HL-60 (cell line): ENCODE results near the gene ARAF.

ENCODE experiments used
- TF ChIP-seq, protein P1 (sequence below): IDR thresholded peaks from one replicate; pipeline ENCODE4 v1.5.1; 2011; ENCODE audit warnings: low read length, control low read depth, inconsistent platforms; ENCODE audit not compliant: insufficient read depth
- TF ChIP-seq, protein P2 (sequence below): IDR thresholded peaks from 2 replicates; pipeline ENCODE4 v1.6.1; 2012; ENCODE audit warnings: low read depth; ENCODE audit not compliant: insufficient replicate concordance

DNA sequence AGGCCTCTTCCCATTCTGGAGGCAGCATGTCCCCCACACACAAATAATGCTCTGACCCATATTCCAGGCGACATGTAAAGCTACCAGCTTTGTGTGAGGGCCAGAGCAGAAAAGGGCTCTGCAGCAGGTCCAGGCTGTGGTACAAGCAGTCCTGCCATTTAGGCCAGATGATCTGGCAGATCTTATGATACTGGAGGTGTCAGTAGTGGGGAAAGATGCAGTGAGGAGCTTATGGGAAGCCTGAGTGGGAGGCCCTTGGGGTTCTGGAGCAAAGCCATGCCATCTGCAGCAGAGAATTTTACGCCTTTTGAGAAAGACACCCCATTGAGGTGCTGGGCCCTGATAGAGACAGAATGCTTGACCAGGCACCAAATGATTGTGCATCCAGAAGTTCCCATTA lies 50.9 kb downstream of the ARAF start:
- TF ChIP-seq, protein P1, sequence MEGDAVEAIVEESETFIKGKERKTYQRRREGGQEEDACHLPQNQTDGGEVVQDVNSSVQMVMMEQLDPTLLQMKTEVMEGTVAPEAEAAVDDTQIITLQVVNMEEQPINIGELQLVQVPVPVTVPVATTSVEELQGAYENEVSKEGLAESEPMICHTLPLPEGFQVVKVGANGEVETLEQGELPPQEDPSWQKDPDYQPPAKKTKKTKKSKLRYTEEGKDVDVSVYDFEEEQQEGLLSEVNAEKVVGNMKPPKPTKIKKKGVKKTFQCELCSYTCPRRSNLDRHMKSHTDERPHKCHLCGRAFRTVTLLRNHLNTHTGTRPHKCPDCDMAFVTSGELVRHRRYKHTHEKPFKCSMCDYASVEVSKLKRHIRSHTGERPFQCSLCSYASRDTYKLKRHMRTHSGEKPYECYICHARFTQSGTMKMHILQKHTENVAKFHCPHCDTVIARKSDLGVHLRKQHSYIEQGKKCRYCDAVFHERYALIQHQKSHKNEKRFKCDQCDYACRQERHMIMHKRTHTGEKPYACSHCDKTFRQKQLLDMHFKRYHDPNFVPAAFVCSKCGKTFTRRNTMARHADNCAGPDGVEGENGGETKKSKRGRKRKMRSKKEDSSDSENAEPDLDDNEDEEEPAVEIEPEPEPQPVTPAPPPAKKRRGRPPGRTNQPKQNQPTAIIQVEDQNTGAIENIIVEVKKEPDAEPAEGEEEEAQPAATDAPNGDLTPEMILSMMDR: no peak
- TF ChIP-seq, protein P2, sequence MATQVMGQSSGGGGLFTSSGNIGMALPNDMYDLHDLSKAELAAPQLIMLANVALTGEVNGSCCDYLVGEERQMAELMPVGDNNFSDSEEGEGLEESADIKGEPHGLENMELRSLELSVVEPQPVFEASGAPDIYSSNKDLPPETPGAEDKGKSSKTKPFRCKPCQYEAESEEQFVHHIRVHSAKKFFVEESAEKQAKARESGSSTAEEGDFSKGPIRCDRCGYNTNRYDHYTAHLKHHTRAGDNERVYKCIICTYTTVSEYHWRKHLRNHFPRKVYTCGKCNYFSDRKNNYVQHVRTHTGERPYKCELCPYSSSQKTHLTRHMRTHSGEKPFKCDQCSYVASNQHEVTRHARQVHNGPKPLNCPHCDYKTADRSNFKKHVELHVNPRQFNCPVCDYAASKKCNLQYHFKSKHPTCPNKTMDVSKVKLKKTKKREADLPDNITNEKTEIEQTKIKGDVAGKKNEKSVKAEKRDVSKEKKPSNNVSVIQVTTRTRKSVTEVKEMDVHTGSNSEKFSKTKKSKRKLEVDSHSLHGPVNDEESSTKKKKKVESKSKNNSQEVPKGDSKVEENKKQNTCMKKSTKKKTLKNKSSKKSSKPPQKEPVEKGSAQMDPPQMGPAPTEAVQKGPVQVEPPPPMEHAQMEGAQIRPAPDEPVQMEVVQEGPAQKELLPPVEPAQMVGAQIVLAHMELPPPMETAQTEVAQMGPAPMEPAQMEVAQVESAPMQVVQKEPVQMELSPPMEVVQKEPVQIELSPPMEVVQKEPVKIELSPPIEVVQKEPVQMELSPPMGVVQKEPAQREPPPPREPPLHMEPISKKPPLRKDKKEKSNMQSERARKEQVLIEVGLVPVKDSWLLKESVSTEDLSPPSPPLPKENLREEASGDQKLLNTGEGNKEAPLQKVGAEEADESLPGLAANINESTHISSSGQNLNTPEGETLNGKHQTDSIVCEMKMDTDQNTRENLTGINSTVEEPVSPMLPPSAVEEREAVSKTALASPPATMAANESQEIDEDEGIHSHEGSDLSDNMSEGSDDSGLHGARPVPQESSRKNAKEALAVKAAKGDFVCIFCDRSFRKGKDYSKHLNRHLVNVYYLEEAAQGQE: no peak
